Right renal cortex interstitium (tissue), 3 donors: ENCODE measurements around the gene METTL8. TPM values are rescaled to one million over a fixed set of nuclear protein-coding genes. Genes with fewer than 3 reads are reported as not detected.

Experiments
- DNase-seq, 3 donors: peaks; one replicate each; pipeline ENCODE4 v3.0.0-alpha.2; 2013; ENCODE audit warnings: low read depth in 3 of 3, low spot score in 2 of 3
- polyA plus RNA-seq, 3 donors: library from polyadenylated mRNA; unstranded; fragments of 120-200 nt; gene quantifications; one replicate each; pipeline ENCODE4 v1.2.1, GENCODE V29; 2013; ENCODE audit not compliant: insufficient read length in 3 of 3

The METTL8 gene
- polyA plus RNA-seq, 3 donors = 15.3 to 16.5 (median 16.1) TPM

DNA sequence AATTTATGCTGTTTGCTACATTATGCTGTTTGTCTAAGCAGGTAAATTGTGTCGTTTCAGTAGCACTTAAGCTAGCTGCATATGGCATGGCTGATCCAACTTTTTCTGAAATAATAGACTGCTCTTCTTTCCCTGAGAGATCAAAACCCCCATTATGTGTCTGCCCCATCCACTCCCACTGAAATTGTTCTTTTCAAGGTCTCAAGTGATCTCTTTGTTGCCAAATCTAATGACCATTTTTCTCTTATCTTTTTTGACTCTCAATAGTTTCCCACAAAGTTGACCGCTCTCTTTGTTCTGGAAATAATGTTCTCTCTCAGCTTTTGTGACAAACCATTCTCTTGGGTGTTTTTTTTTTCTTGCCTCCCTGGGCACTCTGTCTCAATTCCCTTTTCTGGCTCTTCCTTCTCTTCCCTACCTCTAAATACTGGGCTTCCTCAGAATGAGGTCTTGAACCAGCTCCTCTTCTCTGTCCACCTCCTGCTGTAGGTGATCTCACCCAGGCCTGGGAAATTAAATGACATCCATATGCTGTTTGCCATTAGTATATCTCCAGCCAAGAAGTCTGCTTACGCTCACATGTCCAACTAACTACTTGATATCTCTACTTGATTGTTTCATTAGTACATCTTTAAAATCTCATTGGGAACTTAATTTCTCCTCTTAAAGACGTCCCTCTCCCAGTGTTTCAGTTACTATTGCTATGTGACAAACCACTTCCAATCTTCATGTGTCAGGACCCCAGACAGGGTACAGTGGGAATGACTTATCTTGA lies 165.7 kb downstream of the METTL8 start:
- DNase-seq = no peak

Other genes with a start within 250 kb of the METTL8 start
- 10 to 100 TPM; 22.7 to 24.0 (median 23.1) TPM for gene DCAF17, start 236 bp upstream of the METTL8 start, polyA plus RNA-seq
- gene CYBRD1, start 88.5 kb upstream of the METTL8 start, polyA plus RNA-seq = 10 to 100 TPM; 39.3 to 46.7 (median 46.4) TPM